Activated naive CD8-positive, alpha-beta T cell treated with anti-CD3 and anti-CD28 coated beads, Interleukin-2, amount 50 U/mL, for 24 hours (primary cell): ENCODE measurements around the gene VAPB.
A peak's percentile ranks its signal among the peaks of the same experiment; 100 is the strongest.

Experiments
- ATAC-seq: fragments of 150-1000 bp; cut with Tn5 transposase; one replicate; pipeline ENCODE4 v1.10.0; 2021
- DNase-seq: peaks from one replicate; pipeline ENCODE4 v3.0.0; 2021
- H3K27ac Mint-ChIP-seq: one replicate; pipeline ENCODE4 v1.8.0; 2021; ENCODE audit warnings: mild to moderate bottlenecking, mixed read lengths
- H3K27me3 Mint-ChIP-seq: one replicate; pipeline ENCODE4 v1.8.0; 2021; ENCODE audit warnings: mixed read lengths
- H3K36me3 Mint-ChIP-seq: one replicate; pipeline ENCODE4 v1.8.0; 2021; ENCODE audit warnings: low read depth, mixed read lengths
- H3K4me1 Mint-ChIP-seq: one replicate; pipeline ENCODE4 v1.8.0; 2021; ENCODE audit warnings: mixed read lengths
- H3K4me3 Mint-ChIP-seq: one replicate; pipeline ENCODE4 v1.8.0; 2021; ENCODE audit warnings: mild to moderate bottlenecking, moderate library complexity, mixed read lengths
- H3K9me3 Mint-ChIP-seq: one replicate; pipeline ENCODE4 v1.8.0; 2021; ENCODE audit warnings: mixed read lengths

VAPB gene

GRCh38 chr20:58390659-58391035 lies 1.6 kb downstream of the VAPB start:
- Mint-ChIP-seq H3K9me3 (no peaks in the 10 kb centered on the region), H3K27me3 (peaks cover 3% of the 10 kb centered on the region), H3K36me3 (peaks cover 42% of the 10 kb centered on the region), H3K4me3 (peak overlapping the region; percentile 95), H3K4me1 (peaks cover 53% of the 10 kb centered on the region), H3K27ac (peak overlapping the region; percentile 94)
- ATAC-seq (no peak), DNase-seq (no peak)

GRCh38 chr20:58392286-58392685 lies 3.3 kb downstream of the VAPB start:
- Mint-ChIP-seq H3K27me3 (no peaks in the 10 kb centered on the region), H3K4me3 (peak overlapping the region; percentile 95), H3K27ac (peak overlapping the region; percentile 26), H3K36me3 (peaks cover 45% of the 10 kb centered on the region), H3K4me1 (peaks cover 67% of the 10 kb centered on the region), H3K9me3 (no peaks in the 10 kb centered on the region)
- ATAC-seq (no peak), DNase-seq (no peak)

GRCh38 chr20:58393299-58393698 lies 4.3 kb downstream of the VAPB start:
- H3K4me1 Mint-ChIP-seq: peaks cover 77% of the 10 kb centered on the region
- no peak for DNase-seq
- no peaks in the 10 kb centered on the region for H3K9me3 Mint-ChIP-seq
- no peak for ATAC-seq
- H3K27me3 Mint-ChIP-seq: no peaks in the 10 kb centered on the region
- H3K36me3 Mint-ChIP-seq: peaks cover 55% of the 10 kb centered on the region
- H3K4me3 Mint-ChIP-seq: no peak overlapping the region
- H3K27ac Mint-ChIP-seq: no peak overlapping the region

GRCh38 chr20:58394801-58395200 lies 5.8 kb downstream of the VAPB start:
- Mint-ChIP-seq H3K27me3 (no peaks in the 10 kb centered on the region), H3K4me3 (no peak overlapping the region), H3K27ac (no peak overlapping the region), H3K4me1 (peaks cover 85% of the 10 kb centered on the region), H3K36me3 (peaks cover 61% of the 10 kb centered on the region), H3K9me3 (no peaks in the 10 kb centered on the region)
- no peak for DNase-seq
- ATAC-seq: no peak

GRCh38 chr20:58395604-58396003 lies 6.6 kb downstream of the VAPB start:
- ATAC-seq (no peak), DNase-seq (no peak)
- peaks cover 85% of the 10 kb centered on the region for H3K4me1 Mint-ChIP-seq
- H3K4me3 Mint-ChIP-seq: no peak overlapping the region
- H3K36me3 Mint-ChIP-seq: peaks cover 59% of the 10 kb centered on the region
- H3K9me3 Mint-ChIP-seq: no peaks in the 10 kb centered on the region
- no peaks in the 10 kb centered on the region for H3K27me3 Mint-ChIP-seq
- H3K27ac Mint-ChIP-seq: no peak overlapping the region

- ATAC-seq (no peak), DNase-seq (no peak)
- no peak overlapping the region for H3K27ac Mint-ChIP-seq
- peaks cover 44% of the 10 kb centered on the region for H3K36me3 Mint-ChIP-seq
- no peaks in the 10 kb centered on the region for H3K9me3 Mint-ChIP-seq
- H3K4me1 Mint-ChIP-seq: peaks cover 70% of the 10 kb centered on the region
- no peak overlapping the region for H3K4me3 Mint-ChIP-seq
- H3K27me3 Mint-ChIP-seq: no peaks in the 10 kb centered on the region
These were observed 8.4 kb downstream of the VAPB start for GRCh38 chr20:58397429-58397828.

- Mint-ChIP-seq H3K4me3 (no peak overlapping the region), H3K27me3 (no peaks in the 10 kb centered on the region), H3K4me1 (peaks cover 65% of the 10 kb centered on the region), H3K27ac (peak overlapping the region; percentile 21), H3K36me3 (peaks cover 40% of the 10 kb centered on the region), H3K9me3 (no peaks in the 10 kb centered on the region)
- DNase-seq: no peak
- peak; percentile 57 for ATAC-seq
These were observed 9.2 kb downstream of the VAPB start for GRCh38 chr20:58398254-58398653.

- no peaks in the 10 kb centered on the region for H3K27me3 Mint-ChIP-seq
- DNase-seq: no peak
- no peak for ATAC-seq
- H3K27ac Mint-ChIP-seq: no peak overlapping the region
- peaks cover 28% of the 10 kb centered on the region for H3K36me3 Mint-ChIP-seq
- no peak overlapping the region for H3K4me3 Mint-ChIP-seq
- peaks cover 51% of the 10 kb centered on the region for H3K4me1 Mint-ChIP-seq
- H3K9me3 Mint-ChIP-seq: no peaks in the 10 kb centered on the region
These were observed 10.9 kb downstream of the VAPB start for GRCh38 chr20:58399926-58400325.

- no peaks in the 10 kb centered on the region for H3K27me3 Mint-ChIP-seq
- no peak overlapping the region for H3K27ac Mint-ChIP-seq
- H3K36me3 Mint-ChIP-seq: peaks cover 28% of the 10 kb centered on the region
- no peak overlapping the region for H3K4me3 Mint-ChIP-seq
- H3K9me3 Mint-ChIP-seq: no peaks in the 10 kb centered on the region
- peaks cover 40% of the 10 kb centered on the region for H3K4me1 Mint-ChIP-seq
- DNase-seq: no peak
- ATAC-seq: no peak
These were observed 12.1 kb downstream of the VAPB start for GRCh38 chr20:58401162-58401561.

GRCh38 chr20:58402305-58402704 lies 13.3 kb downstream of the VAPB start:
- peaks cover 29% of the 10 kb centered on the region for H3K4me1 Mint-ChIP-seq
- no peak for DNase-seq
- no peak overlapping the region for H3K4me3 Mint-ChIP-seq
- peak; percentile 18 for ATAC-seq
- no peak overlapping the region for H3K27ac Mint-ChIP-seq
- H3K27me3 Mint-ChIP-seq: no peaks in the 10 kb centered on the region
- no peaks in the 10 kb centered on the region for H3K9me3 Mint-ChIP-seq
- peaks cover 27% of the 10 kb centered on the region for H3K36me3 Mint-ChIP-seq

- Mint-ChIP-seq H3K36me3 (peaks cover 22% of the 10 kb centered on the region), H3K27ac (no peak overlapping the region), H3K4me3 (no peak overlapping the region), H3K27me3 (no peaks in the 10 kb centered on the region), H3K4me1 (peaks cover 30% of the 10 kb centered on the region), H3K9me3 (no peaks in the 10 kb centered on the region)
- ATAC-seq (no peak), DNase-seq (no peak)
These were observed 13.8 kb downstream of the VAPB start for GRCh38 chr20:58402827-58403226.

GRCh38 chr20:58403272-58403671 lies 14.2 kb downstream of the VAPB start:
- H3K36me3 Mint-ChIP-seq: peaks cover 19% of the 10 kb centered on the region
- H3K9me3 Mint-ChIP-seq: no peaks in the 10 kb centered on the region
- DNase-seq (no peak), ATAC-seq (no peak)
- peaks cover 30% of the 10 kb centered on the region for H3K4me1 Mint-ChIP-seq
- H3K27ac Mint-ChIP-seq: no peak overlapping the region
- H3K27me3 Mint-ChIP-seq: no peaks in the 10 kb centered on the region
- no peak overlapping the region for H3K4me3 Mint-ChIP-seq

- Mint-ChIP-seq H3K27ac (no peak overlapping the region), H3K9me3 (no peaks in the 10 kb centered on the region), H3K36me3 (peaks cover 6% of the 10 kb centered on the region), H3K27me3 (no peaks in the 10 kb centered on the region), H3K4me1 (peaks cover 30% of the 10 kb centered on the region), H3K4me3 (no peak overlapping the region)
- ATAC-seq (no peak), DNase-seq (no peak)
These were observed 16.7 kb downstream of the VAPB start for GRCh38 chr20:58405504-58406291.

- no peak for DNase-seq
- H3K36me3 Mint-ChIP-seq: peaks cover 5% of the 10 kb centered on the region
- H3K9me3 Mint-ChIP-seq: no peaks in the 10 kb centered on the region
- ATAC-seq: no peak
- no peaks in the 10 kb centered on the region for H3K27me3 Mint-ChIP-seq
- no peak overlapping the region for H3K4me3 Mint-ChIP-seq
- peak overlapping the region; percentile 17 for H3K27ac Mint-ChIP-seq
- peaks cover 30% of the 10 kb centered on the region for H3K4me1 Mint-ChIP-seq
These were observed 17.5 kb downstream of the VAPB start for GRCh38 chr20:58406422-58407001.

- DNase-seq (no peak), ATAC-seq (no peak)
- Mint-ChIP-seq H3K4me3 (no peak overlapping the region), H3K27ac (peak overlapping the region; percentile 4), H3K4me1 (peaks cover 33% of the 10 kb centered on the region), H3K9me3 (no peaks in the 10 kb centered on the region), H3K36me3 (peaks cover 8% of the 10 kb centered on the region), H3K27me3 (no peaks in the 10 kb centered on the region)
These were observed 18.3 kb downstream of the VAPB start for GRCh38 chr20:58407201-58407873.
